CD4-positive, alpha-beta T cell treated with Interleukin-12 subunit alpha and Interleukin-12 subunit beta, for 1 hour (primary cell): ENCODE results near the gene PLXNB2.
"Not testable (repeated sequence)": the region's sequence is repeated elsewhere in the genome, so short reads cannot be mapped to it uniquely, and the experiment has no call there.

Source experiments
- DNase-seq: peaks from one replicate; pipeline ENCODE4 v3.0.0-alpha.2; 2020

The PLXNB2 gene

GRCh38 chr22:50326225-50326955, 18.9 kb upstream of the PLXNB2 start:
- no peak for DNase-seq

GRCh38 chr22:50325444-50326224, 18.2 kb upstream of the PLXNB2 start:
- no peak for DNase-seq

- DNase-seq = no peak
Observed at GRCh38 chr22:50323900-50324299, 16.5 kb upstream of the PLXNB2 start.

GRCh38 chr22:50322382-50323104, 15.1 kb upstream of the PLXNB2 start:
- not testable (repeated sequence) for DNase-seq

GRCh38 chr22:50320671-50321325, 13.4 kb upstream of the PLXNB2 start:
- no peak for DNase-seq

- no peak for DNase-seq
Observed at GRCh38 chr22:50320116-50320515, 12.7 kb upstream of the PLXNB2 start.

GRCh38 chr22:50319503-50319951, 12.1 kb upstream of the PLXNB2 start:
- DNase-seq = no peak

GRCh38 chr22:50318698-50319411, 11.4 kb upstream of the PLXNB2 start:
- no peak for DNase-seq

- DNase-seq = no peak
Observed at GRCh38 chr22:50318356-50318697, 10.9 kb upstream of the PLXNB2 start.

- no peak for DNase-seq
Observed at GRCh38 chr22:50317674-50318073, 10.2 kb upstream of the PLXNB2 start.

- no peak for DNase-seq
Observed at GRCh38 chr22:50317178-50317577, 9.7 kb upstream of the PLXNB2 start.

- no peak for DNase-seq
Observed at GRCh38 chr22:50316114-50317065, 8.9 kb upstream of the PLXNB2 start.

- DNase-seq = no peak
Observed at GRCh38 chr22:50315289-50316113, 8.1 kb upstream of the PLXNB2 start.

GRCh38 chr22:50314455-50315288, 7.2 kb upstream of the PLXNB2 start:
- DNase-seq = peak; percentile 77

- DNase-seq = no peak
Observed at GRCh38 chr22:50314081-50314454, 6.6 kb upstream of the PLXNB2 start.

GRCh38 chr22:50313600-50313999, 6.2 kb upstream of the PLXNB2 start:
- DNase-seq = no peak

GRCh38 chr22:50313021-50313420, 5.6 kb upstream of the PLXNB2 start:
- no peak for DNase-seq

GRCh38 chr22:50312371-50312770, 4.9 kb upstream of the PLXNB2 start:
- DNase-seq = no peak

GRCh38 chr22:50311606-50312351, 4.3 kb upstream of the PLXNB2 start:
- DNase-seq = no peak
